GM18870 (cell line): ENCODE data around the gene ANKRD44.

Experiments
- ATAC-seq: cut with Tn5 transposase; IDR thresholded peaks from one replicate; pipeline ENCODE4 v1.9.1; 2021; ENCODE audit warnings: moderate library complexity; ENCODE audit not compliant: unreplicated experiment

The ANKRD44 gene

GRCh38 chr2:197322724-197323720, 12.4 kb upstream of the ANKRD44 start:
- peak; percentile 36 for ATAC-seq

DNA sequence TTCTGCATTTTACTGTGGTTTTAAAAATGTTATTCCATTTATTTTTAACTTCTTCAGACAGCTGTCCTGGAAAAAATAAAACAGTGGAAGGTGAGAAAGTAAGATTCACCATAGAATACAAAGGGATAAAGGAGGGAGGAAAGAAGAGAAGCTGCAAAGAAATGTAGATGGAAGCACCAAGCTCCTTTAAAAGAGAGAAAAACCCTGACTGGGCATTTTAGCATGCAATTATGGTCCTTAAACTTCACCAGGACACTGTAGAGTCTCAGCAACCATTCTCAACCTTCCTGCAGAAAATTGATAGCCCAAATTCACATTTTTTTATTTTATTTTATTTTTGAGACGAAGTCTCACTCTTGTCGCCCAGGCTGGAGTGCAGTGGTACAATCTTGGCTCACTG, 11.6 kb upstream of the ANKRD44 start:
- no peak for ATAC-seq

DNA sequence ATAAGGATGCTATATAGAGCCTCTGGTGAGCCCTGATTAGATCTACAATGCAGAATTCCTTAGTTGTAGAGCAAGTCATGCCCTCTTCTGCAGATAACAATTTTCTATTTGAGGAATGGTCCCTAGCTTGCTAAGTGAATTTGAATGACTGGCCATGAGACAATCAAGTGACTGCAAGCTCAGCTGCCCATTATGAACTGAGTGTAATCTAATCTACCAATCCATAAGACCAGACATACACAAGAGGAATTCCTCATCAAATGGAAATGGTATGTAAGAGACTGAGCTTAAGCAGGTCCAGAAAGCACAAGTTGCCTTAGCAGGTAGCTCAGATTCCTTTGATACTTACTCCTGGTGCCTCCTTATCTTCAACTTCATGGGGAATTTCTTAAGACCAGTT, 4.8 kb upstream of the ANKRD44 start:
- ATAC-seq: no peak

DNA sequence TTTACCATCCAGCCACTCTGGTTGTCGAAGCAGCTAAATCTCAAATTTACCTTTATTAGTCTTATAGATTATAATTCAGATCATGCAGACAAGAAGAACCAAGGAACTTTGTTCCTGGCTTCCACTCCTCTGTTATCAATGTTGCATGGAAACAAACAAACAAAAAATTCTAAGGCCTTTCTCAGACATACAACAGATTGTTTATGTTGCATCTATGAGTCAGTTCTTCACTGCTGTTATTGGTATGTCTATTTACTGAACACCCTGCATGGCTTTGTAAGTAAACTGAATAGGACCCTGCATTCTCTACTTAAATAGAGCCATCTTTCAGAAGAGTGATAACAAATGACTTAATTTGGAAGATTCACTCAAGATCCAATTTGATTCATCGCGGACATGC, 1.6 kb upstream of the ANKRD44 start:
- no peak for ATAC-seq

DNA sequence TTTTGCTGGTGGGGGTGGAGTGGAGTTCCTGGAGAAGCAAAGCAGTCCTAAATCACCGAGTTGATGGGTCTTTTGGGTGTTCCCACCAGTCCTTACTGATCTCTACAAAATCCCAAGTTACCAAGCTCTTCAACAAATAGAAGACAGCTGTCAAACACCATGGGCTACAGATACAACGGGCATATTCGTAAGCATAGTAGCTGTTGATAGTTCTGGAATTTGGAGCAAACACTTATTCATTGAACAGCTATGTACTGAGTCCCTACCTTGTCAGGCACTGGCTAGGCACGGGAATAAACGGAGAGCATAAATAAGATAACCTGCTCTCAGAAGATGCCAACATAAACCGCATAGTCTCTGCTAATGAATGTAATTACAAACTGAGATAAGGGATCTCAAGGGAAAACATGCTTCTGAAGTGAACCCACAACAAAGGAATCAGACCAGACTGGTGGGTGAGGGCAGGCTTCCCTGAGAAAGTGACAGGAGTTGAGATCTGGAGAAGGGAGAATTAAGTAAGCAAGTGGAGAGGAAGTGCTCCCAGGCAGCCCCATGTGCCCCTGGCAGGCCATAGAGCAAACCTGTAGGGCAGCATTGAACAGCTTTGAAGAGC, 947 bp upstream of the ANKRD44 start:
- ATAC-seq: no peak

DNA sequence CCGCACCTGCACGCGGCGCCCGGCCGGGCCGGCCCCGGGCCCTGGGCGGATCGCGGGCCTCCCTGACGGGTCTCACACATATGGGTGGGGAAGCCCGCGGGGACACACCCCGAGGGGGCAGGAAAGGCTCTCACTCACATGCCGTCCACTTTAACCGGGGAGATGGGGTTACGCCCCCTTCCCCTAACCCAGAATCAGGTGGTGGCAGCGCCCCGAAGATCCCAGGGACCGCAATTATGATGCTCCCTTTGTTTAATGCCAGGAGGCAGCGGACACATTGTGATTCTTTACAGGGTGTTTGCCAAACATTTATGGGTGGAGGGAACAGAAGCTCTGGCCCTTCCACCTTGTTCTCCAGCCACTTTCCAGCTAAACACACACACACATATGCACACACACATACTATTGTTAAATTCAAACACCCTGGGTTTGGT, 424 bp upstream of the ANKRD44 start:
- peak; percentile 32 for ATAC-seq

GRCh38 chr2:197309691-197310231, 819 bp downstream of the ANKRD44 start:
- no peak for ATAC-seq

- ATAC-seq: no peak
Measured at GRCh38 chr2:197308996-197309690, 1.4 kb downstream of the ANKRD44 start.

GRCh38 chr2:197308585-197308984, 2.0 kb downstream of the ANKRD44 start:
- ATAC-seq: no peak

- no peak for ATAC-seq
Measured at GRCh38 chr2:197307933-197308521, 2.6 kb downstream of the ANKRD44 start.

DNA sequence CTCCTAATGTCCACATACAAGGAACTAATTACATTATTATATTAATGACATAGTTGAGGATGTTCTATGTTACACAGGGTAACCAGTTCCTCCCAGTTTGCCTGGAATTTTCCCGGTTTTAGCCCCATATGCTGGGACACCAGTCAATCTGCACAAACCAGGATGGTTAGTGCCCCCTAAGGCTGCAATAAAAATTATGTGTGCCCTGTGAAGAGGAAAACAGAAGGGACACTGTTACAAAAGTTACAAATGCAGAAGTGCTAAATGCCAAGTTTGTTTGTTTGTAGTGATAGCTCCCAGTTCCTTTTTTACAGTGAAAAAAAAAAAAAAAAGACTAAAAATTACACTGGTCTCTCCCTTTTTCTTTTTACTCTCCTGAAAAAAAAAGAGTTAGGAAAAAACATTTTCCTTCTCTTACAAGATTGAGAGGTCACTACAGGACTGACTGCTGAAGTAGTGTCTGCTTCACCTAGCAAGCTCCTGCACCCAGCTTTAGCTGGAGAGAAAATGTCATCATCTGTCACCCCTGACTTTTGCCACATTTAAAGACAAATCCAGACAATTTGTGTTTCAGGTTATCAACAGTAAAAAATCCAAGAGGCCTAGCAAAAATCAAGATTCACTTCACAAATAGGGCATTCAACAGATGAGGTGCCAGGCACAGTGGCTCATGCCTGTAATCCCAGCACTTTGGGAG, 3.2 kb downstream of the ANKRD44 start:
- no peak for ATAC-seq

DNA sequence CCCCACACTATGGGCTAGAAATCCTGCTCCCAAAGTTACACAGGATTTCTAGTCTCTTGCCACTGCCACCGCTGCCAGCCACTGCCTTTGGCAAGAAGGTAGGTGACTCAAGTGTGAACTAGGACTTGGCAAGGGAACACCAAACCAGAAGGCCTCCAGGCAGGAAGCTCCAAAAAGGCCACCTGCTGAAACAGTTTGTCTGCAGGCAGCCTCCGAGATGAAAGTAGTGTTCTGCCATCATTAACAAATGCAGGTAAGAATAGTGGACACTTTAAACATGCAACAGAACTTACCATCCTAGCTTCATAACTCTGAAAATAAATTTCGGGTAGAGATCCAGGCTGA, 3.9 kb downstream of the ANKRD44 start:
- ATAC-seq: no peak

DNA sequence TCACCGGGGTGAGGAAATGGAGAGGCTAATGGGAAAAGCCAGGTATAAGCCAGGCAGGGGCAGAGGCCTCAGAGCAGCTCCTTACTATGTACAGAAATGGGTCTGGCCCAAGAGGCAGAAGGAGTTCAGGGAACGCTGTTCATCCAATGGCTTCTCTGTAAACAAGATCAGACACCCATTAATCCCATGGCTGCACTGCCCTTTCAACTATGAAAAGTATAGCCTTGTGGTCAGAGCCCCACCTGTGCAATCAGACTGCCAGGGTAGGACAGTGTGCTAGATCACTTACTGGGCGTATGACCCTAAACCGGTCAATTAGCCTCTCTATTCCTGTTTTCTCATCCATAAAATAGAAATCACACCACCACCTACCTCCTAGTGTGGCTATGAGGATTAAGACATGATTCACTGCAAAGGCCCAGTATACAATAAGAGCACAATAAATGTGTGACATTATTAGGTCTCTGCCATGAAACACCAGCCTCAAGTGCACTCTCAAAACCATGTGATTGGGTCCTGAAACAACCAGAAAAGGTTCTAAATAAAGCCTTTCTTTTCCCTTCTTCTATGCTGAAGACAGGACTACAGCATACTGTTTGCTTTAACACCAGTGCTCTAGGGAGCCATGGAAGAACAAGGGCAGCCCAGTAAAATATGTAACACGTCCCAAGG, 4.4 kb downstream of the ANKRD44 start:
- ATAC-seq: no peak

- peak; percentile 43 for ATAC-seq
Measured at GRCh38 chr2:197304556-197305011, 6.0 kb downstream of the ANKRD44 start.

DNA sequence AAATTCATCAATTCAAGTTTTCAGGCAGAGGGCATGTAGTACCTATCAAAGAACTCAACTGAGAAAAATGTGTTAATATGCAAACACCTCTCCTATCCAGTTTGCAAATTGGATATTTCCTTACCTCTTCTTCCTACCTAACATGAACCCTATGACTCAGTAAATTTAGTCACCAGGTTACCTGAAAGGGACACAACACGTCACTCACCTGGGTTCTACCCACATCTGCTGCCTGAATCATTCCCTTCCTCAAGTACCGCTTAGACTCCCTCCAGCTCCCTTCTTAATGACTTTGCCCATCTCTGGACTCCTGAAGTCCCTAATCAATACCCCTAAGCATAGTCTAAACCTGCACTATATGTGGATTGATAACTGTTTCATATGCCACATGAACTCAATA, 10.4 kb downstream of the ANKRD44 start:
- no peak for ATAC-seq

- ATAC-seq: no peak
Measured at GRCh38 chr2:197298609-197299008, 12.0 kb downstream of the ANKRD44 start.

- ATAC-seq: no peak
Measured at GRCh38 chr2:197297772-197298318, 12.7 kb downstream of the ANKRD44 start.

DNA sequence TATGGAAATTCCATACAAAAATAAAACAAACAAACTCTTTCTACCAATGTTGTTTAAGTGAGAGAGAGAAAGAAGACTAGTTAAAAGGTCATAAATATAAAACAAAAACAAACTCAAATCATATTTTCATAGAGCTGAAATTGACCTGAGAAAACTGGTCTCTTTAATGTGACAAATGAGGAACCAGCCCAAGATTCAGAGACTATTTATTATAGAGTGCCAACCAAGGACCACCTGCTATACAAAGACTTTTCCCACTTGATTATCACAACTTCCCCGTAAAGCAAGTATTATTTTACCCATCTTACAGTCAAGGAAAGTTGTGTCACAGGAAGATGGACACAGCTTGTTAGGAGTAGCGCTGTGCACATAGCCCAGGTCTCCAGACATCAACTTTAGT, 13.3 kb downstream of the ANKRD44 start:
- ATAC-seq: no peak

- no peak for ATAC-seq
Measured at GRCh38 chr2:197296835-197297234, 13.7 kb downstream of the ANKRD44 start.
